ENCODE results near the gene MARK3.

Gene MARK3

DNA sequence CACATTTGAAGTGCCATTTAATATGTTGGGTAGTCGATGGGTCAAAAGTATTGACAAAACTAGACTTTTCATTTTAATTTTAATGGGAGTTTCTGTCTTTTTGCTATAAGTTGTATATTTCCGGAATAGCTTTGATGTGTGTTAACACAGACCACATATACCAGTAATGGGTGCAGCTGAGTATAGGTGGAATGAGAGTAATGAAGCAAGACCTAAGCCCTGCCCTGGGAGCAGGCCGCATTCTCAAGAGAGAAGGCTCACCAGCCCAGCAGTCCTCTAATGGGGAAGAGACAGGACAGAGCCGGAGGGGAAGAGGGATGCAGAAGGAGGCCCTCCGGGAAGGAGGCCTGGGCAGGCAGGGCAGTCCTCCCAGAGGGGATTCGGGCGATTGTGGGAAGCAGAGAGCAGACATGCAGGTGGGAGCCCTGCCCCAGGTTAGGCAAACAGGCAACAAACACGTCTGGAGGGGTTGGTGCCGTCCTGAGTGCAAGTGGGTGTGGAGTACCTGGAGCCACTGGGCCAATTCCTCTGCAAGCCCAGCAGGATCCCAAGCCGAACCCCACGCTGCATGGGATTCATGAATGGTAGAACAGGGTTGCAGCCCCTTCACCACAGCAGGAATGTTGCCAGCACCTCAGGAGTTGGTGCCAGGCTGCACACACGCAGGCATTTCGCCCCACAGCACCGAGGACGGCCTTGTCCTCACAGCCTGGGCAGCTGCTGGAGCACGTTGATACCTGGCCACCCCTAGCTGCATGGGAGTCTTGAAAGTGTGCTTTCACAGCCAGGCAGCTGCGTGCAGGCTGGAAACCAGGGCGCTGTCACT lies 129.6 kb downstream of the MARK3 start:
- H3K4me1 ChIP-seq: peaks cover 77% of the 10 kb centered on the region
- H4K20me1 ChIP-seq: no peaks in the 10 kb centered on the region; the same call in 1 of the 2 replicates
- H3K4me2 ChIP-seq: peak overlapping the region; percentile 55
- TF ChIP-seq Cebpa-rat (IDR thresholded peaks at IDR 0.05): no peak
- H3K36me3 ChIP-seq: peaks cover 12% of the 10 kb centered on the region; the same call in 1 of the 2 replicates
- no peak overlapping the region for H3K4me3 ChIP-seq
- H3K27ac ChIP-seq: no peak overlapping the region
- no peaks in the 10 kb centered on the region for H3K9me3 ChIP-seq
- no peaks in the 10 kb centered on the region for H3K27me3 ChIP-seq
- no peak overlapping the region for H3K9ac ChIP-seq

DNA sequence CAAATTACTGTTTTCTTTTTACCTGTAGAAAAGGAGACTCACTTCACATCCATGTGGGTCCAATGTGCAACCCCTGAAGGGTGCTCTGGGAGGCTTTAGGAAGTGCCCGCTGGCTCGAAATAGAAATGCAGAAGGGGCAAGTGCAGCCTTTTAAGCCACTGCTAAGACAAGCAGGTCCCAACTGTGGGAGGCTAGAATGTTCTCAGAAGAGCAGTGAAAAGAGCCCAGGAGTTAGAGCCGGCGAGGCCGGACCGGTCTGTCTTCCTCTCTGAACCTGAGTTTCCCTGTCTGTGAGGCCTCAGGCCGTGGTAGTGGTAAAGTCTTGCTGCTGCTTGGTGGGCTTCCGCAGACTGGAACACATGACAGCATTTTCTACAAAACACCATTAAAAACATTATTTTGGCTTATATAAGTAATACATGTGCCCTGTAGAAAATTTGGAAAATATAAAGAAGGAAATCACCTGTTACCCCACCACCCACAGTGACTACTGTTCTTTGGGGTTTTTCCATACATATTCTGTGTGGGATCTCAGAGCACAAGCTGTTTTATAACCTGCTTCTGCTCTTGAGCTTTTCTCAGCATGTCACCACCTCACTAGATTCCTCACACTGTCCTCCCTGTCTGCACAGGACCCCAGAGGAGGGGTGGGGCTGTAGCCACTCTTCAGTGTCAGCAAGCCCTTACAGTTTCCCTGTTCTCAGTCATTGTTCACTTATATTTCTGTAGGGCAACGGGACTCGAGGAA lies 131.4 kb downstream of the MARK3 start:
- Histone ChIP-seq H3K4me3 (no peak overlapping the region), H3K9me3 (no peaks in the 10 kb centered on the region), H3K27ac (0 out of 2 replicates have a peak overlapping the region, but pooled peaks have one; percentile 22), H3K4me2 (no peak overlapping the region; the same call in 1 of the 2 replicates), H3K27me3 (peaks cover 11% of the 10 kb centered on the region), H3K4me1 (peaks cover 83% of the 10 kb centered on the region), H3K36me3 (peaks cover under 1% of the 10 kb centered on the region; the same call in 1 of the 2 replicates), H4K20me1 (no peaks in the 10 kb centered on the region; the same call in 1 of the 2 replicates), H3K9ac (0 out of 2 replicates have a peak overlapping the region, but pooled peaks have one; percentile 17)
- TF ChIP-seq Cebpa-rat (IDR thresholded peaks at IDR 0.05): no peak

- peaks cover 87% of the 10 kb centered on the region for H3K4me1 ChIP-seq
- H3K4me2 ChIP-seq: no peak overlapping the region
- H3K4me3 ChIP-seq: no peak overlapping the region
- 0 out of 2 replicates have a peak overlapping the region, but pooled peaks have one; percentile 17 for H3K9ac ChIP-seq
- peaks cover 17% of the 10 kb centered on the region for H3K27me3 ChIP-seq
- H3K36me3 ChIP-seq: no peaks in the 10 kb centered on the region
- no peak for TF ChIP-seq Cebpa-rat (IDR thresholded peaks at IDR 0.05)
- no peaks in the 10 kb centered on the region for H3K9me3 ChIP-seq
- 0 out of 2 replicates have a peak overlapping the region, but pooled peaks have one; percentile 22 for H3K27ac ChIP-seq
- no peaks in the 10 kb centered on the region; the same call in 1 of the 2 replicates for H4K20me1 ChIP-seq
These were observed 132.0 kb downstream of the MARK3 start for GRCh38 chr14:103517174-103517566.

DNA sequence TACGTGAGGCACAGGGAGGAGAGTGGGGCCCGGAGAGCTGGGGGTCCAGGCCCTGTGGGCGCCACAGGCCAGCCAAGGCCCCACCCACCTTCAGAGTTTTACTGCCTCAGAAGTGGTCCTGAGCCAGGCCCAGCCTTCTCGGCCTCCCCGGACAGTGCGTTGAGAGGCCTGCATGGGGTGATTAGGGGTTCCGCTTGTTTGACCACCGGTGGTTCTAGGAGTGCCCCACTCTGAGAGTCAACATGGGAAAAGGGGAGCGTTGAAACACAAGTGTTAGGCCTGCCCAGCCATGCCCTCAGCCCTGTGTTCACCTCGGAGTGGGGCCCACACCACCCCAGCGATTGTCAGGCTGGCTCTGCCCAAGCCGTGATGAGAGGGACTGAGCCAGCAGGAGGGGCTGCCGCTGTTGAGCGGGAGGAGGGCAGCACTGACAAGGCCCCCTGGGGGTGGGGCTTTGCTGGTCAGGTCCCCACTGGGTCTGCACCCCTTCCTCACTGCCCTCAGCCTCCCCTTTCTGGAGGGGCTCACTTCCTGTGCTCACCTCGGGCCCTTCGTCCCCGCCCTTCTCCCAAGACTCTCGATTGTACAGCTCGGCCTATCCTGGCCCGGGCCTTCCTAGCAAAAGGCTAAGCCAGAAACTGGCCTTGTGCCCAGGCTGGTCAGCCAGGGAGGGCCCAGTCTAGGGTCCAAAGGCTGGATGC lies 132.7 kb downstream of the MARK3 start:
- Histone ChIP-seq H4K20me1 (peaks cover 4% of the 10 kb centered on the region), H3K9me3 (no peaks in the 10 kb centered on the region), H3K9ac (peak overlapping the region; percentile 38; the same call in 1 of the 2 replicates), H3K27me3 (peaks cover 24% of the 10 kb centered on the region), H3K36me3 (no peaks in the 10 kb centered on the region), H3K27ac (0 out of 2 replicates have a peak overlapping the region, but pooled peaks have one; percentile 30), H3K4me1 (peaks cover 87% of the 10 kb centered on the region), H3K4me2 (no peak overlapping the region), H3K4me3 (no peak overlapping the region)
- no peak for TF ChIP-seq Cebpa-rat (IDR thresholded peaks at IDR 0.05)

DNA sequence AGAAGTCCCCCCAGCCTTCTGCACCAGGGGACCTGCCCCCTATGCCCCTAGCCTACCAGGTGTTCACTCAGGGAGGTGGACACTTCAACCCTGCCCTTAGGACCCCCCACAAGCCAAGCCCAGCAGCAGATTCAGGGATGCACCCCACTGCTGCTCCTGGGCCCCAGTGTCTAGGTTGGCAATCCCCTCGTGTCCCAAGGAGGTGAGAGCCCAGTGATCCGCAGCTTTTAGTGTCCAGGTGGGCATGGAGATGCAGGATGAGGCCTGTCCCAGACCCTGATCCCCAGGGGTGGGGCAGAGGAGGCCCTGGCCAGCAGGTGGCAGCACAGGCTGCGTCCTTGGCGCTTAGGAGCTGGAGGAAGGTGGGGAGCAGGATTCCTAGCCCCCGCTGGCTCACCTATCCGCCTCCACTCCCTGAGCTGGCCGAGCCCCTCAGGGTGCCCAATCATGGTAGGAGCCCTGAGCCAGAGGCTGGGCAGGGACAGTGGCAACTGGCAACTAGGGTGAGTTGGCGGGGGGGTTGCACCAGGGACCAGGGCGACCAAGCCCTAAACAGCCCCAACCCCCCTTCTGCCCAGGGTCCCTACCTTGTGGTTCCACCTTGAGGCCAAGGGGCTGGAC lies 133.3 kb downstream of the MARK3 start:
- 0 out of 2 replicates have a peak overlapping the region, but pooled peaks have one; percentile 16 for H3K4me3 ChIP-seq
- peak overlapping the region; percentile 57; the same call in 1 of the 2 replicates for H3K27ac ChIP-seq
- no peak for TF ChIP-seq Cebpa-rat (IDR thresholded peaks at IDR 0.05)
- peaks cover 11% of the 10 kb centered on the region for H4K20me1 ChIP-seq
- peak overlapping the region; percentile 83 for H3K4me2 ChIP-seq
- H3K9me3 ChIP-seq: no peaks in the 10 kb centered on the region
- peak overlapping the region; percentile 38; the same call in 1 of the 2 replicates for H3K9ac ChIP-seq
- peaks cover 31% of the 10 kb centered on the region for H3K27me3 ChIP-seq
- H3K36me3 ChIP-seq: no peaks in the 10 kb centered on the region
- peaks cover 85% of the 10 kb centered on the region for H3K4me1 ChIP-seq

DNA sequence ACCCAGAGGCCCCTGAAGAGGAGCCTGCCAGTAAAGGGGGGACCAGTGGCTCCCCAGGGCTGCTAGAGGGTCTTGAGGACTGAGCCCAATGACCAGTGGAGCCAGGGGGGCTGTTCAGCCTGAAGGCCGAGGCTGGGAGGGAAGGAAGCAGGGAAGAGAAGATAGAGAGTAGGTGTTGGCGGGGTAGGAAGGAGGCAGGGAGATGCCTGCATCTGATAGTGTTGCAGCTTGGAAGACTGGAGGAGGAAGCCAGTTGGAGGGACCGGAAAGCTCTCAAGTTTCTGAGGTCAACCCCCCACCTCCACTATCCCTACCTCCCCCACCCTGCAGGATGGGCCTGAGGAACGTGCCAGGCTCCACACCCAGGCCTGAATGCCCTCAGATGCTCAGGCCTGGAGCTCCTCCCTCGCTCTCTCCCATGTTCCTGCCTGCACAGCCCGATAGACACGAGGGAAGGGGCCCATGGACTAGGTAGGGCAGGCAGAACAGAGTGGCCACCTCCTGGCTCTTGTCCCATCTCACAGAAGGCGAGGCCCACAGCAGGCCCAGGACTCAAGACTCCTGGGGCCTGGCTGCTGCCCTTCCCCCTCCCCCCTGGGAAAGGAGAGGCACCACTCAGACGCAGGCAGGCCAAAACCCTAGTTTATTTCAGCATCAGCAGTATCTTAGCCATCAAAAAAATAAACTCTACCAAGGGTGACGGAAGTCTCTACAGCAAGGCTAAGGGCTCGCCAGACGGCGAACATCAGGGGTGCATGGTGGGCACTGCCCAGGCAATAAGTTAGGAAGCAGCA lies 134.0 kb downstream of the MARK3 start:
- no peaks in the 10 kb centered on the region for H3K9me3 ChIP-seq
- no peaks in the 10 kb centered on the region for H3K36me3 ChIP-seq
- H3K27me3 ChIP-seq: peaks cover 38% of the 10 kb centered on the region
- H3K4me1 ChIP-seq: peaks cover 79% of the 10 kb centered on the region
- no peak for TF ChIP-seq Cebpa-rat (IDR thresholded peaks at IDR 0.05)
- H3K9ac ChIP-seq: no peak overlapping the region
- peaks cover 12% of the 10 kb centered on the region for H4K20me1 ChIP-seq
- peak overlapping the region; percentile 83 for H3K4me2 ChIP-seq
- H3K27ac ChIP-seq: peak overlapping the region; percentile 57
- H3K4me3 ChIP-seq: 0 out of 2 replicates have a peak overlapping the region, but pooled peaks have one; percentile 16

GRCh38 chr14:103519837-103520212 lies 134.6 kb downstream of the MARK3 start:
- peaks cover 78% of the 10 kb centered on the region for H3K4me1 ChIP-seq
- no peaks in the 10 kb centered on the region for H3K9me3 ChIP-seq
- no peak overlapping the region for H3K27ac ChIP-seq
- H3K27me3 ChIP-seq: peaks cover 44% of the 10 kb centered on the region
- H3K36me3 ChIP-seq: no peaks in the 10 kb centered on the region
- H3K9ac ChIP-seq: no peak overlapping the region
- no peak for TF ChIP-seq Cebpa-rat (IDR thresholded peaks at IDR 0.05)
- peaks cover 12% of the 10 kb centered on the region for H4K20me1 ChIP-seq
- peak overlapping the region; percentile 83 for H3K4me2 ChIP-seq
- H3K4me3 ChIP-seq: peak overlapping the region; percentile 72

- peaks cover 74% of the 10 kb centered on the region for H3K4me1 ChIP-seq
- H3K9ac ChIP-seq: peak overlapping the region; percentile 71; the same call in 1 of the 2 replicates
- H3K36me3 ChIP-seq: no peaks in the 10 kb centered on the region
- H4K20me1 ChIP-seq: peaks cover 12% of the 10 kb centered on the region
- no peaks in the 10 kb centered on the region for H3K9me3 ChIP-seq
- H3K4me2 ChIP-seq: peak overlapping the region; percentile 83
- peaks cover 44% of the 10 kb centered on the region for H3K27me3 ChIP-seq
- TF ChIP-seq Cebpa-rat (IDR thresholded peaks at IDR 0.05): no peak
- peak overlapping the region; percentile 65; the same call in 1 of the 2 replicates for H3K27ac ChIP-seq
- peak overlapping the region; percentile 72 for H3K4me3 ChIP-seq
These were observed 135.0 kb downstream of the MARK3 start for GRCh38 chr14:103520269-103520656.
